Osteoblast (primary cell): ENCODE measurements around the gene COL4A5. TPM values are rescaled to one million over a fixed set of nuclear protein-coding genes. Genes with fewer than 3 reads are reported as not detected.

Experiments
- DNase-seq: peaks from one replicate; pipeline ENCODE4 v3.0.0; 2011; ENCODE audit warnings: low spot score, mixed read lengths; ENCODE audit not compliant: insufficient read length; ENCODE audit errors: missing footprints
- H2AFZ ChIP-seq: 2 replicates; pipeline ENCODE4 v1.6.0; 2011; ENCODE audit warnings: mild to moderate bottlenecking, low read length
- H3K27ac ChIP-seq: 2 replicates; pipeline ENCODE4 v1.5.1; 2011; ENCODE audit warnings: mild to moderate bottlenecking, low read depth, low read length, moderate library complexity
- H3K27me3 ChIP-seq: 2 replicates; pipeline ENCODE4 v1.6.0; 2012; ENCODE audit warnings: mild to moderate bottlenecking, control low read depth, inconsistent platforms, low read length, moderate library complexity; ENCODE audit not compliant: insufficient read depth
- H3K36me3 ChIP-seq: 2 replicates; pipeline ENCODE4 v1.5.1; 2011; ENCODE audit warnings: mild to moderate bottlenecking, low read length, control low read depth, moderate library complexity; ENCODE audit not compliant: insufficient read depth
- H3K4me1 ChIP-seq: 2 replicates; pipeline ENCODE4 v1.5.1; 2011; ENCODE audit warnings: mild to moderate bottlenecking, low read length, control low read depth, moderate library complexity; ENCODE audit not compliant: insufficient read depth
- H3K4me2 ChIP-seq: 2 replicates; pipeline ENCODE4 v1.6.0; 2011; ENCODE audit warnings: mild to moderate bottlenecking, low read length; ENCODE audit not compliant: insufficient read depth
- H3K4me3 ChIP-seq: fragments of 200-600 bp; sonication (generic); 3 replicates; pipeline ENCODE4 v1.5.1; 2012; ENCODE audit warnings: mild to moderate bottlenecking, low read length, inconsistent platforms; ENCODE audit not compliant: insufficient read depth
- H3K79me2 ChIP-seq: 2 replicates; pipeline ENCODE4 v1.6.0; 2012; ENCODE audit warnings: mild to moderate bottlenecking, low read length, control low read depth, inconsistent platforms; ENCODE audit not compliant: insufficient read depth
- H3K9me3 ChIP-seq: 2 replicates; pipeline ENCODE4 v1.5.1; 2011; ENCODE audit warnings: low read depth, low read length, control low read depth
- H4K20me1 ChIP-seq: 2 replicates; pipeline ENCODE4 v1.6.0; 2012; ENCODE audit warnings: mild to moderate bottlenecking, low read length, control low read depth; ENCODE audit not compliant: insufficient read depth
- CTCF ChIP-seq: IDR thresholded peaks from 2 replicates; pipeline ENCODE4 v1.5.1; 2011; ENCODE audit warnings: mild to moderate bottlenecking, low read depth, low read length, moderate library complexity; ENCODE audit errors: extremely low read depth
- total RNA-seq: library from RNA; depleted of rRNA; stranded (reverse); fragments of >200 nt; gene quantifications from 2 replicates; pipeline ENCODE4 v1.2.3, GENCODE V29; 2012

COL4A5 gene
- total RNA-seq, 1 donor, result 0.36 TPM

GRCh38 chrX:108439961-108440696 is 491 bp downstream of the COL4A5 start:
- Histone ChIP-seq H2AFZ (no peak overlapping the region), H3K4me3 (peak overlapping the region; percentile 42), H3K36me3 (no peaks in the 10 kb centered on the region), H3K27me3 (peaks cover 29% of the 10 kb centered on the region), H3K27ac (no peak overlapping the region), H3K9me3 (no peaks in the 10 kb centered on the region), H3K4me1 (no peaks in the 10 kb centered on the region), H3K4me2 (peak overlapping the region; percentile 49), H3K79me2 (no peaks in the 10 kb centered on the region), H4K20me1 (no peaks in the 10 kb centered on the region)
- TF ChIP-seq CTCF, result no peak
- DNase-seq, result no peak

GRCh38 chrX:108442901-108443464 is 3.3 kb downstream of the COL4A5 start:
- no peaks in the 10 kb centered on the region for H3K79me2 ChIP-seq
- no peak overlapping the region for H3K27ac ChIP-seq
- no peak overlapping the region for H2AFZ ChIP-seq
- no peaks in the 10 kb centered on the region for H3K4me1 ChIP-seq
- H3K9me3 ChIP-seq, result no peaks in the 10 kb centered on the region
- TF ChIP-seq CTCF, result no peak
- no peak overlapping the region for H3K4me2 ChIP-seq
- no peak overlapping the region for H3K4me3 ChIP-seq
- no peaks in the 10 kb centered on the region for H3K36me3 ChIP-seq
- no peaks in the 10 kb centered on the region for H4K20me1 ChIP-seq
- H3K27me3 ChIP-seq, result peaks cover 20% of the 10 kb centered on the region
- peak; percentile 52 for DNase-seq

- Histone ChIP-seq H3K4me1 (no peaks in the 10 kb centered on the region), H3K27ac (no peak overlapping the region), H3K27me3 (no peaks in the 10 kb centered on the region), H3K9me3 (no peaks in the 10 kb centered on the region), H3K36me3 (no peaks in the 10 kb centered on the region), H2AFZ (no peak overlapping the region), H3K79me2 (no peaks in the 10 kb centered on the region), H3K4me2 (no peak overlapping the region), H3K4me3 (no peak overlapping the region), H4K20me1 (no peaks in the 10 kb centered on the region)
- no peak for TF ChIP-seq CTCF
- DNase-seq, result no peak
Measured at GRCh38 chrX:108447303-108447702, 7.7 kb downstream of the COL4A5 start.

GRCh38 chrX:108453841-108454240 is 14.2 kb downstream of the COL4A5 start:
- no peak for DNase-seq
- no peaks in the 10 kb centered on the region for H4K20me1 ChIP-seq

More at GRCh38 chrX:108453841-108454240, 14.2 kb downstream of the COL4A5 start:
- Histone ChIP-seq H3K79me2 (no peaks in the 10 kb centered on the region), H3K27me3 (no peaks in the 10 kb centered on the region), H3K36me3 (no peaks in the 10 kb centered on the region), H3K4me1 (no peaks in the 10 kb centered on the region), H3K27ac (no peak overlapping the region), H2AFZ (no peak overlapping the region), H3K9me3 (no peaks in the 10 kb centered on the region), H3K4me2 (no peak overlapping the region), H3K4me3 (no peak overlapping the region)
- TF ChIP-seq CTCF, result no peak
